Measurements from ENCODE around the gene CIDEB. TPM values are rescaled to one million over a fixed set of nuclear protein-coding genes. Genes with fewer than 3 reads are reported as not detected.

The CIDEB gene
- total RNA-seq, 1 experiment from 2014 or later: not detected

DNA sequence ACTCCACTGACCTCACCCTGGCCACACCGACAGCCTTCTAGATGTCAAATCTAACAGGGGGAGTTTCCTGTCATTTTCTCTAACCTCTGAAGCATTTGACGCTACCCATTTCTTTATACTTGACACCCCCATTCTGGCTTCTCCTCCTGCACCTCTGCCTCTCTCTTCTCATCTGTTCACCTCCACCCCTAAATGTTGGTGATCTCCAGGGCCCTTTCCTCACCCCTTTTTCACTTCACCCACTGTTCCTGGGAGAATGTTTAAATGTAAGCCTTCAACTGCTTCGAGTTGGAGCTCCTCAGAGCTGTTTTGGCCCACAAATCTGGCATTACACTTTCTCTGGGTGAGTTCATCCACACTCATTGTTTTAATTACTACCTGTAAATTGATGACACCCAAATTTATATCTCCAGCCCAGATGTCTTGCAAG, 35.9 kb downstream of the CIDEB start:
- H3K79me2 ChIP-seq (ENCODE audit: insufficient read depth, low read length): no peaks in the 10 kb centered on the region
- H3K56ac ChIP-seq (ENCODE audit: insufficient read length, low read depth, low read length): no peak overlapping the region
- H3K4me1 Mint-ChIP-seq: peaks cover 12 to 14% of the 10 kb centered on the region in 2 experiments
- H2BK15ac ChIP-seq (ENCODE audit: low read depth, low read length): no peak overlapping the region
- H4K8ac ChIP-seq (replicated peaks; ENCODE audit: insufficient read length, low read depth, low read length): no peak overlapping the region
- H3K4me3 Mint-ChIP-seq: peak overlapping the region; percentile 83 to 86
- H2BK5ac ChIP-seq (ENCODE audit: insufficient read length, low read length): no peak overlapping the region
- H3K9me3 ChIP-seq (ENCODE audit: control insufficient read depth, low read depth, low read length): no peaks in the 10 kb centered on the region
- H2BK12ac ChIP-seq (ENCODE audit: insufficient read length, low read depth, low read length): no peak overlapping the region
- H3K9ac ChIP-seq (ENCODE audit: extremely low read depth, insufficient read length, low read length): no peak overlapping the region
- H3K14ac ChIP-seq (ENCODE audit: insufficient read depth, low read length): no peak overlapping the region
- WGBS (ENCODE audit: extremely low coverage, insufficient read length, low lambda C conversion rate): no CpG with 5 or more reads among the region's 3 CpGs
- no peak overlapping the region for H3T11ph ChIP-seq (ENCODE audit: low read length)
- no peak overlapping the region for H3K4ac ChIP-seq (ENCODE audit: low read depth, low read length)
- no peak overlapping the region for H2AFZ ChIP-seq (ENCODE audit: low read length)
- no peaks in the 10 kb centered on the region for H3K27me3 Mint-ChIP-seq (ENCODE audit: low read depth)
- H4K20me1 ChIP-seq (ENCODE audit: control insufficient read depth, insufficient read depth, insufficient read length): no peaks in the 10 kb centered on the region
- peaks cover 8% of the 10 kb centered on the region for H3K23me2 ChIP-seq (ENCODE audit: insufficient read length, low read depth, low read length, poor library complexity, severe bottlenecking)
- no peak overlapping the region for H2BK120ac ChIP-seq (ENCODE audit: low read depth, low read length, poor library complexity, severe bottlenecking)
- no peaks in the 10 kb centered on the region for H3K4me1 ChIP-seq (ENCODE audit: insufficient read depth, low read length)
- TF ChIP-seq CTCF (conservative IDR thresholded peaks at IDR 0.05): no peak
- peaks cover 3 to 10% (median 6%) of the 10 kb centered on the region in 3 experiments; a peak in 5 of 7 replicates for H3K36me3 Mint-ChIP-seq (ENCODE audit: insufficient read depth in 1 of 3, low read depth in 3 of 3)
- H3K27ac Mint-ChIP-seq: no peak overlapping the region
- H3K9me3 Mint-ChIP-seq: no peaks in the 10 kb centered on the region
- H3K18ac ChIP-seq (ENCODE audit: insufficient read length, low read depth, low read length): no peak overlapping the region
- no peak overlapping the region for H4K5ac ChIP-seq (ENCODE audit: insufficient read length, low read depth, low read length)
- no peak overlapping the region for H2BK20ac ChIP-seq (ENCODE audit: low read depth, low read length, poor library complexity, severe bottlenecking)
- no peaks in the 10 kb centered on the region for H3K79me1 ChIP-seq (ENCODE audit: insufficient read depth, low read depth, low read length, poor library complexity, severe bottlenecking)
- no peak overlapping the region for H3K23ac ChIP-seq (ENCODE audit: insufficient read length, low read depth, low read length)
- no peak overlapping the region for H2AK5ac ChIP-seq (ENCODE audit: insufficient read length, low read length)
- DNase-seq: no peak
- H3K27ac ChIP-seq (ENCODE audit: insufficient read length, low read depth, low read length): no peak overlapping the region
- H4K91ac ChIP-seq (ENCODE audit: insufficient read length, low read depth, low read length): no peak overlapping the region
- peak overlapping the region; percentile 69 for H3K4me2 ChIP-seq (ENCODE audit: insufficient read depth, insufficient read length, low read length)
- H3K27me3 ChIP-seq (ENCODE audit: insufficient read depth, low read length): no peaks in the 10 kb centered on the region
